GM12801 (cell line): ENCODE data around the gene PDLIM5.

ENCODE experiments used
- CTCF ChIP-seq: IDR thresholded peaks from one replicate; pipeline ENCODE4 v1.5.1; 2011; ENCODE audit warnings: control low read depth; ENCODE audit not compliant: insufficient read length; ENCODE audit errors: extremely low read depth

The PDLIM5 gene

GRCh38 chr4:94582517-94582916, 130.8 kb downstream of the PDLIM5 start:
- TF ChIP-seq CTCF, result no peak

- no peak for TF ChIP-seq CTCF
Measured at GRCh38 chr4:94583914-94584641, 132.3 kb downstream of the PDLIM5 start.

GRCh38 chr4:94588896-94589693, 137.4 kb downstream of the PDLIM5 start:
- TF ChIP-seq CTCF, result no peak

DNA sequence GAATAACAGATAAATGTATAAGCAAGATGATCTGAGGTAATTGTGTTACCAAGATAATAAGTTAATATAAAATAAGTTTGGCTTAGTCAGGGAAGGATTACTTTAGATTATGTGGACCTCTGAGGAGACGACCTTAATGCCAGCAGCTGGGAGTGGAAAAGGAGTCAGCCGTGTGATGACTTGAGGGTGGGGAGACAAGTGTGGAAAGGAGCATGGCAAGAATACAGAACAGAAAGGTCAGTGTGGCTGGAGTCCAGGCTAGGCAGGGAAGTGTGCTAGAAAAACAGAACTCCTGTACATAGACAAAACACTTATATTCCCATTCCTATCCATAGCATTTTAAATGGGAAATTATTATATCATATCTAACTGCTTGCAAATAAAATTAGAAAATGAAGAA, 138.8 kb downstream of the PDLIM5 start:
- no peak for TF ChIP-seq CTCF

GRCh38 chr4:94591289-94591688, 139.5 kb downstream of the PDLIM5 start:
- no peak for TF ChIP-seq CTCF

DNA sequence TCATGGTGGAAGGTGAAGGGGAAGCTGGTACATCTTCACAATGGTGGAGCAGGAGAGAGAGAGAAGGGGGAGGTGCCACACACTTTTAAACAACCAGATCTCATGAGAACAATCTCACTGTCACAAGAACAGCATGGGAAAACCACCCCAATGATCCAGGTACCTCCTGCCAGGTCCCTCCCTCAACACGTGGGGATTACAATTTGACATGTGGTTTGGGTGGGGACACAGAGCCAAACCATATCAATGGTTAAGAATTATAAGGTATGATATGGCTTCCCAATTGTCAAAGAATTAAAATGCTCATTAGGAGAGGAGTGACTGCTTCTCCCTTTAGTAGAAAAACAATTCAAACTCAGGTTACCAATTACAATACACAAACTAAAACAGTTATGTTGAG, 143.3 kb downstream of the PDLIM5 start:
- no peak for TF ChIP-seq CTCF

- no peak for TF ChIP-seq CTCF
Measured at GRCh38 chr4:94595880-94596483, 144.2 kb downstream of the PDLIM5 start.
